ENCODE data around the gene KIAA1143.

- no peak for TF ChIP-seq CTCF (conservative IDR thresholded peaks at IDR 0.05; ENCODE audit: low read length)
- no peak for TF ChIP-seq EZH2phosphoT487 (IDR thresholded peaks at IDR 0.05; ENCODE audit: borderline replicate concordance)
These were observed 805 bp upstream of the KIAA1143 start for GRCh38 chr3:44762170-44762677.
